CD4-positive, alpha-beta T cell treated with Interferon gamma for 1 hour (primary cell): ENCODE data around the gene DNAJC6.

Source experiments
- DNase-seq: peaks from one replicate; pipeline ENCODE4 v3.0.0-alpha.2; 2020

The DNAJC6 gene

DNA sequence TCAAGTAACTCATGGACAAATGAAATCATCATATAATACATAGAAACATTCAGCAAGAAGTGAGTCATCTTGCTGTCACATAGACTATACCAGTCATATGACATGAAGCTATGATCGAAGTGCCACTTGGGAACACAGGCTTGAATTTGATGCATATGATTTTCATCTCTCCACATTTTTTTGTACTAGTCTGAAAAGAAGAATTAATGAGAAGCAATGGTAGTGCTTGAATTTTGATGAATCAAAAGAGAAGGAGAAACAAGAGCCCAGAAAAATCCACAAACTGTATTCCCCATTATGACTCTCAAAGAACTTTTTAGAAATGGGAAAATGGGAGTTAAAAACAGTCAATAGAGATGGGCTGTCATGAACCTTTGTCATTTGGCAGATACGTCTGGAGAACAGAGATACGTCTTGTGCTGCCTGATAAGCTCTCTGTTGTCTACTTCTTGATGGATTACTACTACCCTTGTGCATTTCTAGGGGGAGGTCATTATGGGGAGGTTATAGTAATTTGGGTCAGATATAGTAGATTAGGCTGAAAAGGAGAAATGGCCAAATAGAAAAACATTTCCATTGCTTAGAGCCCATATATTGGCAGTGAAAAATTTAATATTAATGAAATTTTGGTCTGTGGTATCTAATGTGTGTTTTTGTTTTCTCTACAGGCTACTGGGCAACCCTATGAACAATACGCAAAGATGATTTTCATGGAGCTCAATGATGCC lies 103.1 kb downstream of the DNAJC6 start:
- no peak for DNase-seq

DNA sequence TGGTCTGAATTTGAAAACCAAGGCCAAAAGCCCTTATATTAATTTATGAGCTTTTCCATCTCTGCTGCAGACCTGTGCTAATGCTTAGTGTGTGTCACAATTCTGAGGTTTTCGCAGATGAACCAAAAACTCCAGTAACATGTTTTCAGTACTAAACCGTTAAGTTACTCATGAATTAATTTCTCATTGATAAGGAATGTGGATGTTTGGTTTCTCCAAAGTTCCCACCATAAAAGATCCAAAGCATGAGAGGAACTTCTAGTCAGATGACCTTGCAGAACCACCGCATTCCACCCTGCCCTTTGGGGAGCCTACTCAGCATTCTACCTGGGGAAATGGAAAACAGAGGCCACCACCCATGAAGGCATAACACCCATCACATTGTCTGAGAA lies 103.6 kb downstream of the DNAJC6 start:
- DNase-seq, result no peak

DNA sequence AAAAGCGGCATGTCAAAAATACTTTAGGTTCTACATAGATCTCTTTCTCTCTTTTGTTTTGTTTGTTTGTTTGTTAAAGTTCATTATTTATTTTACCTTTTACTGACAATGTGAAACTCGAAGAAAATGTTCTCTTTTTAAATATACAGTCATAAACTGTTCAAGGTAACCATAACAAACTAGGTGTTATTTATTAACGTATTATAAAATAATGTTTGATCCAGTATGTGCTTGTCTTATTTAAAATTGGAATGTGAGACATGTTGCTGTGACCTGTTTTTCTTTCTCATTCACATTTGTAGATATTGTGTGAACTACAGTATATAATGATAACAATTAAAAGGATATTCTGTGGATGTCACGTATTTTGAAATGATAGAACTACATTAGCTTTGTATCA lies 105.2 kb downstream of the DNAJC6 start:
- DNase-seq, result no peak

DNA sequence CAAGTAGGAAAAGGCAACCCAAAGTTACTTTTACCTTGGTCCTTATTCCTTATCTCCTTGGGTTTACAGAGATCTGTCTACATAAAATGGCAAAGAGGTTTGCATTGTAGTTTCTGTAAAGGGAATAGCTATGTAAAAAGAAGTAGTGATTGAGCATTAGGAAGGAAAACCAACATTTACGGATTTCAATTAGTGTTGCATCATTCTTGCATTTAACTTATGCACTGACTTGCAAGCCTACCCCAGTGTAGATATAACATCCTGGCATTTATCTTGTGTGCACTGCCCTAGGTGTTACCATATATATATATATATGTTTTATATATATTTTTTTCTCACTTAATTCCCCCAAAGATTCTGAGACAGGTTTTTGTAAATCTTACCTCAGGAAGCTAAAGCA lies 107.4 kb downstream of the DNAJC6 start:
- no peak for DNase-seq

DNA sequence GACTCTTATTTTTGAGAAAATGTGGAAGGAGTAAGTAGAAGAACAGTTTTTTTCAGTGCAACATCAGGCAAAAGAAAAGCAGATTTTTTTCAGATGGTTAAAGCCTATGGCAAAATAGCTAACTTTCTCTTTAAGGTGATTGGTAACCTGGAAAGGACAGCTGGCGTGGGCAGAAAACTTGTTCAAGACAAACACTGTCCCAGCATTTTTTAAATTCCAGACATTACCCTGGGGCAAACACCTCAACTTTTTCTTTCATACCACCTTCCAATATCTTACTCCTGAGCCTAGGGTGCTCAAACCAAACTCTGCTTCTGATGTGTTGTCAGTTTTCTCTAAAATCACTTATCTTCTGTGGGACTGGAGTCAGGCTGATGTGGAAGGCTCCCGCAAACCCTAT lies 108.4 kb downstream of the DNAJC6 start:
- no peak for DNase-seq

DNA sequence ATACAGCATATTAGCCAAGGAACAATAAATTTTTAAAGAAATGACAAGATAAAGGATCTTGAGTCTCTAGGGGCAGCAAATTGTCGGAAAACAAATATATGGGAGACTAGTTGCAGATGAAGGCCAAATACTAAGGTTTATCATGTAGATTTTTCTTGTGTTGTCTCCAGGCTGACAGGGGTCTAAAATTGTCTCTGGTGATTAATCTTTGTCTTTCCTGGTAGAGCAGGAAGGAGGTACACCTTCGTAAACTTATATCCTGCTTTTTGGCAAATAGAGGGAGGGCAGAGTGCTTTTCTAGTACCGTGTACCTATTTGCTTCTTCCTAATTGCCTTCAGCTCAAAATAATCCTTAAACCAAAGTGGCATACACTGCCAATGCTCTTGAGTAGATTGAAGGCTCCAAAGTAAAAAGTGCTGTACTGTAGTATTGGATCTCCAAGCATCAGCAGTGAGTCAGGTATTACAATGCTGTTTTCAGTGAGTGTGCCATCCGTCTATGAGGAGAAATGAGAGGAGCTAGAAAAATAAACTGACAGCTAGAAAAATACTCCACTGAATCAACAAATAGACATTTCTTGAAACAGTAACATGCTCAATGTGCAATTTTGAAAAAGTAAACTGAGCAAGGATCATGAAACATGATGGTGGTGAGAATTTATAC lies 109.3 kb downstream of the DNAJC6 start:
- no peak for DNase-seq

DNA sequence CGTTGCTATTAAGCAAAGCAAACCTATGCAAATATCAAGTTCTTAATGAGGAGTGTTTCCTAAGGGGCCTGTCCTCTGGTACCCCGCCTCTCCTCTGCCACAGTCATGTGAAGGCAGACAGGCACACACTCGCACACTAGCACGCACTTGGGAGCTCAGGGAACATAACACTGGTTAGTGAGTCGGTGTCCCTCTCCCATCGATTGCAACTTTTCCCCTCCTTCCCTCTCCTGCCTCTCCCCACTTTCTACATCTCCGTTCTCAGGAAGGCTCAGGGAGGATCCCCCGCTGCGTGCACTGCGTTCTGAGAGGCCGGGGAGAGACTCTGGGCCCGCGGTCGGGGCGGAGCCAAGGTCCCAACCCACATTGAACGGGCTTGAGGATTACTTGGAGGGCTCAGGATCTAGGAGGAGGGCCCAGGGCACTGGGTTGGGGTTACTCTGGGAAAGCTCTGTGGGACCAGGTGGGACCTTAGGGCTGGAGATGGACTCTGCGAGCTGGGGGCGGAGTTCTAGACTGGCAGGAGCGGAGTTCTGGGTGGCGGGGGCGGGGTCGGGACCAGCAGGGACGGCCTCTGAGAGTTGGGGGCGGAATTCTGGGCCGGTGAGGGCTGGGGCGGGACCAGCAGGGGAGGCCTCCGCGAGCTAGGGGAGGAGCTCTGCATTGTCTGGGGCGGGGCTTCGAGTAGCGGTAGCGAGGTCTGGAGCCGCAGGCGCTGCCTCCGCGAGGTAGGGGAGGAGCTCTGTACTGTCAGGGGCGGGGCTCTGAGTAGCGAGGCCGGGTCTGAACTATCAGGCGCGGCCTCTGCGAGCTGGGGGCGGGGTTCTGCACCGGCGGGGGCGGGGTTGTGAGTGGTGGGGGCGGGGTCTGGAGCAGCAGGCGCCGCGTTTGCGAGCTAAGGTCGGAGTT lies 110.6 kb downstream of the DNAJC6 start:
- peak; percentile 98 for DNase-seq

DNA sequence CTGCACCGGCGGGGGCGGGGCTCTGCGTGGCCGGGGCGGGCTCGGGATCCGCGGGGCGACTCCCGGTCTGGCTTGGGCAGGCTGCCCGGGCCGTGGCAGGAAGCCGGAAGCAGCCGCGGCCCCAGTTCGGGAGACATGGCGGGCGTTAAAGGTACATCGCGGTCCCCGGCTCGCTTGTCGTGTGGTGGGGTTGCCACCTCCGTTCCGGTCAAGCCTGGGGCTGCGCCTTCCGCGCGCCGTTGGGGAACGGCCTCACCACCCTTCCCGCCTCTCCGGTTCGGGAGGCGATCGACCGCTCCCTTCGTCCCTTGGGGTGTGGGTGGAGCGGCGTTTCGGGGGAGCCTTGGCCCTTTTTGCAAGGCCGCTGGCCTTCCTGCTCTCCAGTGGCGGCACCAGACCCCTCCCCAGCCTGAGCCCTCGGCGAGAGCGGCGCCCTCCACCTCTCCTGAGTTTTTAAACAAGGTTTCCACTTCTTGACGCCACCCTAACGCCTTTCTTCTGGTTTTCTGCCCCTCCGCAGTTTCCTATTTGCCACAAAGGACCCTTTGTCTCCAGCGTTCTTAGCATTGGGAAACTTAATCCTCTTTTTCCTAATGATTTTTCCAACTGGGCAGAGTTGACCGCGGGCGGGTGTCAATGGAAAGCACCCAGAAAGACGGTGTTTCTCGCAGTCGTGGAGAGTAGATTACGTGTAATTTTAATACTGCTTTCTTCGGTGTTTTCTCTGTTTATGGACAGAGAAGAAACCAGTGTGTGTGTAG lies 111.4 kb downstream of the DNAJC6 start, which contains the start of the genes LEPR and LEPROT:
TSS of gene LEPR (plus strand) at position 79 of the 761 bp plus-strand sequence. CDS start 144,898 bp downstream, outside the sequence.
TSS of gene LEPROT (plus strand) at position 79 of the 761 bp plus-strand sequence. CDS start at position 136, 57 bp downstream.
- no peak for DNase-seq

DNA sequence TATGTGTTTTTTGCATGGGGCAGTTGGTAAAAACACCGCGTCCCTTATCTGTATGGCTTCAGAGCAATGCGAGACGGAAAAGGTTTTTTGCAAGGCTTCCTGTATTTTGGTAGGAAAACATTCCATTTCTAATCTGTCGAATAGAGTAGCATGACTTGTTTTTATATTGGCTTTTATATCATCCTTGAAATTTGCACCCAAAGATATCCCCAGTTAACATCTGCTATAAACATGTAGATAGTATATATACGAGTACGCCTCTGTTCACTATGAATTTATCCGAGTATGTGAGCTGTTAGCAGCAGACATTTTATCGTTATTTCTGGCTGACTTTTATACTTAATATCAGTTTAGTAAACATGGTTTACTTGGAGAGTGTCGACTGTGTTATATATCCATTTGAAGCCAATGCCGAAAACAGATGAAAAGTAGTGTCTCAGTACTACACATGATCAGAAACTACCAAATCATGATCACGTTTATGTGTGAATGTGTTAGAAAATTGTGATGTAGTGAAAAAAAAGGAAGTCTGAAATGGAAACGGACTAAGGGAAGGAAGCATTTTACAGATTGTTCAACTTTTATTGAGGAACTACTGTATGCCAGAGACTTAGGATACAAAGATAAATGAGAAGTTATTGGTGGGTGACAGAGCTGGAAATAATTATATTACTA lies 112.1 kb downstream of the DNAJC6 start:
- DNase-seq, result no peak

DNA sequence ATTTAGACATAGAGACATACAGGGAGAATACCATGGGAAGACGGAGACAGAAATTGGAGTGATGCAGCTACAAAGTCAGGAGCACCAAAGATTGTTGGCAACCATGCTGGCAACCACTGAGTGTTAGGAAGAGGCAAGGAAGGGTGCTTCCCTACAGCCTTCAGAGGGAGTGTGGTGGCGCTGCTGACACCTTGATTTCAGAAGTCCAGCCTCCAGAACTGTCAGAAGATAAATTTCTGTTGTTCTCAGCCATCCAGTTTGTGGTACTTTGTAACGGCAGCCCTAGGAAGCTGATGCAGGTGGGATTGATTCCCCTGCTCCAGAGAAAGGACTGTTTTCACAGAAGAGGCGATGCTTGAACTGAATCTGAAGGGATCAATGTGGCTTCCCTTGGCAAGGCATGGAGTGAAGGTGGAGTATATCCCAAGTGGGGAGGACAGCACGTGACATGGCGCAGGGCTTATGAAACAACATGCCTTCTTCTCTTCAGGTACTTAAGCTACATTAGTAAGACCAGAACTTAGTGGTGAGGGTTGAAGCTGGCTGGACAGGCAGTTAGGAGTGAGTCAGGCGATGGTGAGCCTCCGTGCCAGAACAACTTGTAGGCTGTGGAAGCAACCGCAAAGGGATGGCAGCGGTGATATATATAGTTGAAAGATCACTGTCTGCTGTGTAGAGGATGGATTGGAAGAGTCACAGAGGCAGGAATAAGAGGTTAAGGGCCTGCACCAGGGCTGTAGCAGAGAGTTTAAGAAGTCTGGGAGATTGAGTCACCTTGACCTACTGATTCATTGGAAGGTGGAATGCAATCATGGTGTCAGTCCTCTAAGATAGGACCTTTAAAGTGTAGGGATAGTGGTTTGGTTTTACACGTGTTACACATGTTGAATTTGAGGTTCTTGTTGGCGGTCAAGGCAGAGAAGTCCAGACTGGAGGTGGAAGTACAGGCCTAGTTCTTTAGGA lies 113.2 kb downstream of the DNAJC6 start:
- DNase-seq, result no peak

DNA sequence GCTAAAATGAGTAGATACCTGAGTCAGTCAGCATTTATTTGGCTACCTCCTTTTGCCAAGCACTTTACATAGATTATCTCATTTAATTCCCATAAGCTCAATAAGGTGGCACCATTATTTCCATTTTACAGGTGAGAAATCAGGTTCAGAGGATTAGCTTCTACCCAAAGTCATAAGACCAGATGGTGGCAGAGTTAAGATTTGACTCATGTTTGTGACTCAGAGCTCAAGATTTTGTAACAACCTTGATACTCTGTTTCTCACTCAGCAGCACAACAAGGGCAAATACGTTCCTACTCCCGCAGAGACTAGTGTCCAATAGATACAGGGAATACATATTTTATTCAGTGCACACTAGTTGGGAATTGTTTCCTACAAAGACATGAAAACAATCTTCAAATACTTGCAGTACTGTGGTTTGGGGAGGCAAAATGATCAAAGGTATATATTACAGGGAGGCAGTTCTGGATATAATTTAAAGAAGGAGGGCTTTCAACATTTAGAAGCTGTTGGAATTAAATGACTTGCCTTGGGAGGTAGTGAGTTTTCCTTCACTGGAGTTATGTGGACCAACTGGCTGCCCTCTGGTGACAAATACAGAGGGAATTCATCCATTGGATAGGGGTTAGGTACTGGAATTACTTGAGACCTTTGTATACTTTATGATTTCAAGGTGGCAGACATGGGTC lies 114.7 kb downstream of the DNAJC6 start:
- DNase-seq, result no peak

DNA sequence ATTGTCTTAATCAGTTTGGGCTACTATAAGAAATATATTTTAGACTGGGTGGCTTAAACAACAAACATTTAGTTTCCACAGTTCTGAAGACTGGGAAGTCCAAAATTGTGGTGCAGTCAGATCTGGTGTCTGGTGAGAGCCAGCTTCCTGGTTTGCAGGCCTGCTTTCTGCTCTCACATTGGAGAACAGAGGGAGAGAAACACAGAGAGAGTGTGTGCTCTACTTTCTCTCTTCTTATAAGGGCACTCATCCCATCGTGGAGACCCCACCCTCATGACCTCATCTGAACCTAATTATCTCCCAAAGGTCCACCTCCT lies 115.2 kb downstream of the DNAJC6 start:
- no peak for DNase-seq

DNA sequence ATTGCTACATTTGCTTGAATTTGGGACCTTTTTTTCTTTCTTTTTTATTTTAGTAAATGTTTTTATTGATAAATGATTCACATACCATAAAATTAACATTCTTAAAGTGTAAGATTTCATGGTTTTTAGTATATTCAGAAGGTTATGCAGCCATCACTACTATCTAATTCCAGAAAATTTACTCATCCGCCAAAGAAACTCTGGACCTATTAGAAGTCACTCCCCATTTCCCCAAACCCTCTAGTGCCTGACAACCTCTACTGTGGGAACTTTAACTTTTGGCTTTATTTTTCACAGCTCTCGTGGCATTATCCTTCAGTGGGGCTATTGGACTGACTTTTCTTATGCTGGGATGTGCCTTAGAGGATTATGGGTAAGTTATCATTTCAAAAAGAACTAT lies 115.7 kb downstream of the DNAJC6 start:
- DNase-seq, result no peak

DNA sequence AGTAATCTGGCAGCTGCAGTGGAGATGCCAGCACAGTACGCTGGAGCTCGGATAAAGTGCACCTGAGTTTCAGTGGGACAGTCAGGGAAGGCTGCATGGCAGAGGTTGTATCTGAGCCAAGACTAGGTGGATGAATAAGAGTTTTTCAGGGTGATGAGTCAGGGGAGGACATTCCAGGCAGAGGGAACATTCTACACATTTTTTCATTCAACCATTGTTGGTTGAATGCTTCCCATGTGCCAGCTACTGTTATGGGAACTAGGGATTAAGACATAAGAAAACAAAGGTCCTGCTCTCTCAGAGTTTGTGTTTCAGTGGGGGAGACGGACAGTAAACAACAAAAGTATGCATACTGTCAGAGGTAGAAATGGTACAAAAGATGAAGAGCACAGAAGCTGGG lies 116.4 kb downstream of the DNAJC6 start:
- DNase-seq, result no peak

DNA sequence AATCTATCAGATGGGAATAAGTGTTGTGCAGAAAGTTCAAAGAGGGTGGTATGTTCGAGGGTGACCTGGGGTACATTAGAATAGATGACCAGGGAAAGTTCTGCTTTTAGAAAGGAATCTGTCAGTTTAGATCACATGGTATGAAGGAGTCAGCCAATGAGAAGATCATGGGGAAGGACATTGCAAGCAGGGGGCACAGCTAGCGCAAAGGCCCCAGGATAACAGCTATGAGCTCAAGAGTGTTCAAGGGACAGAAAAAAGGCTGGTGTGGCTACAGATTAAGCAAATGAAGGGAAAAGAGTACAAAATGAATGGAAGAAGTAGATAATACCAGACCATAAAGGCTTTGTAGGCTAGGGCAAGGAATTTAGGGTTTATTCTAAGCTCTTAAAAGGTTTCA lies 119.7 kb downstream of the DNAJC6 start:
- no peak for DNase-seq

DNA sequence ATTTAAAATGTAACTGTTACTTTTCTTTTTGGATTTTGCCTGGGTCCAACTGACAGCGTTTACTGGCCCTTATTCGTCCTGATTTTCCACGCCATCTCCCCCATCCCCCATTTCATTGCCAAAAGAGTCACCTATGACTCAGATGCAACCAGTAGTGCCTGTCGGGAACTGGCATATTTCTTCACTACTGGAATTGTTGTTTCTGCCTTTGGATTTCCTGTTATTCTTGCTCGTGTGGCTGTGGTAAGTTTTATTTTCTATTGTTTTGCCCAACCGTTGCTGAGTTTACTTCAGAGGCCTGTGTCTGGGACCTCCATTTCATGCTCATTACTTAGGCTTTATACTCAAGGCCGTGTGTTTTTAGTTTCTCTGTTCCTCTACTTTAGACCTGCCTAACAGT lies 120.5 kb downstream of the DNAJC6 start:
- DNase-seq, result no peak

DNA sequence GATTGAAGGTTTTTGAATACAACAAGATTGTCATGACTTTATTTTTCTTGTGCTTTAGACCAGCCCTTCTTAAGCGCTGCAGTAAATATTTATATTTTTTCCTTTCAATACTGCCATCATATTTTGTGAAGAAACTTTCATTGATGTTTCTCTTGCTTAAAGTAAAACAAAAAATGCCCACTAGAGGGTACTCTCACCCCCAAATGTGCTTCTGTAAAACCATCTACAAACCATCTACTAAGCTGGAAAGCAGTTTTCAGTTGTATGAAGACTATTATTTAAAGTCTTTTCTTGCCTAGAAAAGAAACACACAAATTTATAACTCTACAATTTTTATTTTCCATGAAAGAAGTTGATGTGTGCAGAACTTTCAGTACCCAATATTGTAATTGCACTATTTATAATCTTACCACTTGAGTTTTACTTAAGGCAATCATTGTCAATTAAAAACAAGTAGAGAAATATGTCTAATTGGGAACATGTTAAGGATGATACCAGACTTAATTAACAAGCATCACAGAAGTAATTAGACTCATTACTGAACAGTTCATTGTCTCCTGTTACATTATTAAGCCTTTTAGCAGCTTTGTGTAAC lies 121.9 kb downstream of the DNAJC6 start:
- no peak for DNase-seq

DNA sequence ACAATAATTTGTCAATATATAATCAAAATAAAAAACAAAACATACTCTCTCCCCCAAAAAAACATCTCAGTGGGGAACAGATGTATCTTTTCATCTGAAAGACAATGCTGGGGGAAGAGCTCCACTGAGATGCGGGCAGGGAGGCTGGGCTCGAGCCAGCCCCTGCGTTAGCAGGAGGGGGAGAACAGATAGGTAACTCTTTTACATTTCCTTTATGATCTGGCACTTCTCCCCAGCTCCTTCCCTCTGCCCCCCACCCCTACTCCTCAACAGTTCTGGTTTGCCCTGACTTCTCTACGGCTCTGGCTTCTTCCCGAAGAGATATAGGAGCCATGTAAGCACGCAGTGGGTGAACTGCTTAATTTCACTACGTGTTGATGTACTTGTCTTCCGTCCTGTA lies 123.6 kb downstream of the DNAJC6 start:
- no peak for DNase-seq

DNA sequence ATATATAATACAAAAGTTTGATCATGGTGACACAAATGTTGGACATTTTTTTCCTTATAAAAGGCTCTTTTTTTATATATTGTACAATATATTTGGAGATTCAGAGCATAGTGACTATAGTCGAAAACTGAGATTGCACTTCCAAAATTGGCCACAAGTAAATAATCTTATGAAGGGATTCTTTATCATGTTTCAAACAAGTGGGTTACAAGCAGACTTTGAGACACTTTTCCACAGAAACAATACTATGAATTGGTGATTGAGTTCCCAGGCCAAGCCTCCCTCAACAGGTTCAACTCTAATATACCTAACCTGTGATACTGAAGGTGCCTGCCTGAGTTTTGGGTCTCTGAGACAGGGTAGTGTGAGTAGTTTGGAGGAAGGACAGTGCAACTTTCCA lies 124.9 kb downstream of the DNAJC6 start:
- DNase-seq, result no peak

DNA sequence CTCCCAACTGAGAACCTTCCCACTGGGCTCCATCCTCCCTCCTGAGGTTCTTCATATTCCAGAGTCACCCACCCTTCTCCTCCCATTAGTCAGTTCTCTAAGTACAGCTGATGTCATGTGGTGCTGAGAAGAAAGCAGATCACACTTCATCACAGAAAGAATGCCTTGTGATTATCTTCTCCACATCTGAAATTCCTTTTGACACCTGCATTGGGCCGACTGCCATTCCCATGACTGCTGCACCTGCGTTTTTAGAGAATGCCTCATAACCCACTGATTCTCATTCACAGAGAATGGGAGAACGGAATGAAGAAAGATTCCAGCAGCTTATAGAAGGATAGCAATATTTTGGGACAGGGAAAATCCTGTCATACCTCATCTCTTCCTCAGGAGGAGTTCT lies 125.4 kb downstream of the DNAJC6 start:
- no peak for DNase-seq
